ENCODE data around the gene GCN1.

DNA sequence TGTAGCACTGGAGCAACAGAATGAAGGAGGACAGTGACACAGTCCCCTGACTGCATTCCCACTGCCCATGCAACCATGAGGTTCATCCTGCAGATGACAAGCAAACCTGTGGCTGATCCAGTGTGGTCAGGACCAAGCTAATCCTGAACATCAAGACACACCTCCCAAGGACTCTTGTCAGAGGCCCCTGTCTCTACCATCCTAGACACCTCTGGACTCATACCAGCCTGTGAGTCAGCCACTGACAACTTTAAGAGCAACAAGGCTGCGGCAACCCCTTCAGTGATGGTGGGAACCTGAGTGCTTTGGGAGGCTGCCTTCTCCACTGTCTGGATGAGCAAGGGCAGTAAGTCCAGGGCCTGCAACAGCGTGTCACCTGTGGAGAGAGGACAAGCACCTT, 24.6 kb downstream of the GCN1 start:
- TF ChIP-seq POLR2A (IDR thresholded peaks at IDR 0.05) (no peak), POLR2AphosphoS5 (IDR thresholded peaks at IDR 0.05) (no peak)
